RCC 7860 (cell line): ENCODE data around the gene ANXA9.
A peak's percentile ranks its signal among the peaks of the same experiment; 100 is the strongest.

Experiments used
- DNase-seq: peaks from one replicate; pipeline ENCODE4 v3.0.0-alpha.2; 2015; ENCODE audit warnings: low spot score
- FAIRE-seq: peaks from 2 replicates; lab custom pipeline; 2012; peaks lifted over from hg19 to GRCh38; lab: Jason Lieb, UNC

ANXA9 gene

GRCh38 chr1:150981805-150982712 is at the start of gene ANXA9:
Gene ANXA9, plus strand, starts transcription at chr1:150982292. Its CDS starts 814 bp downstream, at chr1:150983106.
- FAIRE-seq (no peak), DNase-seq (peak; percentile 31)

- FAIRE-seq (no peak), DNase-seq (no peak)
These were observed 37.2 kb upstream of the ANXA9 start for GRCh38 chr1:150944856-150945255.

- FAIRE-seq (no peak), DNase-seq (no peak)
These were observed 27.4 kb upstream of the ANXA9 start for GRCh38 chr1:150954708-150955107.

- FAIRE-seq (no peak), DNase-seq (no peak)
These were observed 26.8 kb upstream of the ANXA9 start for GRCh38 chr1:150955280-150955679.

GRCh38 chr1:150957666-150958065 is 24.4 kb upstream of the ANXA9 start:
- DNase-seq (no peak), FAIRE-seq (no peak)

GRCh38 chr1:150960646-150961045 is 21.4 kb upstream of the ANXA9 start:
- no peak for DNase-seq
- FAIRE-seq, result no peak

GRCh38 chr1:150961756-150962155 is 20.3 kb upstream of the ANXA9 start:
- no peak for FAIRE-seq

GRCh38 chr1:150963321-150964163 is 18.6 kb upstream of the ANXA9 start:
- FAIRE-seq, result no peak
- no peak for DNase-seq

More at GRCh38 chr1:150961756-150962155, 20.3 kb upstream of the ANXA9 start:
- no peak for DNase-seq

- DNase-seq (no peak), FAIRE-seq (no peak)
These were observed 18.0 kb upstream of the ANXA9 start for GRCh38 chr1:150964164-150964489.

GRCh38 chr1:150965605-150966004 is 16.5 kb upstream of the ANXA9 start:
- DNase-seq (no peak), FAIRE-seq (no peak)

GRCh38 chr1:150966011-150966410 is 16.1 kb upstream of the ANXA9 start:
- no peak for FAIRE-seq

GRCh38 chr1:150967936-150968335 is 14.2 kb upstream of the ANXA9 start:
- FAIRE-seq (no peak), DNase-seq (no peak)

More at GRCh38 chr1:150966011-150966410, 16.1 kb upstream of the ANXA9 start:
- DNase-seq, result no peak

GRCh38 chr1:150968491-150968890 is 13.6 kb upstream of the ANXA9 start:
- no peak for FAIRE-seq
- DNase-seq, result no peak

GRCh38 chr1:150969626-150970025 is 12.5 kb upstream of the ANXA9 start:
- FAIRE-seq (no peak), DNase-seq (no peak)

GRCh38 chr1:150970808-150971582 is 11.1 kb upstream of the ANXA9 start:
- peak; percentile 2 for FAIRE-seq

GRCh38 chr1:150971583-150972416 is 10.3 kb upstream of the ANXA9 start:
- no peak for FAIRE-seq

More at GRCh38 chr1:150970808-150971582, 11.1 kb upstream of the ANXA9 start:
- peak; percentile 57 for DNase-seq

GRCh38 chr1:150972417-150972940 is 9.6 kb upstream of the ANXA9 start:
- no peak for DNase-seq
- FAIRE-seq, result no peak

More at GRCh38 chr1:150971583-150972416, 10.3 kb upstream of the ANXA9 start:
- DNase-seq, result no peak

GRCh38 chr1:150973258-150973835 is 8.7 kb upstream of the ANXA9 start:
- DNase-seq (no peak), FAIRE-seq (no peak)

- DNase-seq (no peak), FAIRE-seq (no peak)
These were observed 8.1 kb upstream of the ANXA9 start for GRCh38 chr1:150973836-150974579.
